HK-2 (cell line): ENCODE data around the gene DYRK2.

Experiments used
- DNase-seq: peaks from one replicate; pipeline ENCODE4 v3.0.0-alpha.2; 2018; ENCODE audit not compliant: unreplicated experiment

DYRK2 gene

GRCh38 chr12:67646775-67647174, 1.8 kb upstream of the DYRK2 start:
- no peak for DNase-seq

- DNase-seq = no peak
These were observed 1.3 kb upstream of the DYRK2 start for GRCh38 chr12:67647181-67647798.

GRCh38 chr12:67647799-67648520, 585 bp upstream of the DYRK2 start:
- DNase-seq = peak; percentile 83

GRCh38 chr12:67649261-67649569, 670 bp downstream of the DYRK2 start:
- peak; percentile 19 for DNase-seq

GRCh38 chr12:67649570-67650387, 1.2 kb downstream of the DYRK2 start:
- DNase-seq = peak; percentile 28

GRCh38 chr12:67650388-67651131, 2.0 kb downstream of the DYRK2 start:
- no peak for DNase-seq

GRCh38 chr12:67651132-67651695, 2.7 kb downstream of the DYRK2 start:
- no peak for DNase-seq

GRCh38 chr12:67655829-67656228, 7.3 kb downstream of the DYRK2 start:
- no peak for DNase-seq

GRCh38 chr12:67656251-67656650, 7.7 kb downstream of the DYRK2 start:
- no peak for DNase-seq

- no peak for DNase-seq
These were observed 9.9 kb downstream of the DYRK2 start for GRCh38 chr12:67658486-67658885.

GRCh38 chr12:67659292-67659691, 10.7 kb downstream of the DYRK2 start:
- no peak for DNase-seq

GRCh38 chr12:67661311-67662021, 12.9 kb downstream of the DYRK2 start:
- DNase-seq = no peak

GRCh38 chr12:67662910-67663538, 14.5 kb downstream of the DYRK2 start:
- DNase-seq = no peak

- no peak for DNase-seq
These were observed 15.6 kb downstream of the DYRK2 start for GRCh38 chr12:67664171-67664570.

- DNase-seq = no peak
These were observed 17.1 kb downstream of the DYRK2 start for GRCh38 chr12:67665679-67666078.

GRCh38 chr12:67666605-67667004, 18.1 kb downstream of the DYRK2 start:
- no peak for DNase-seq

- no peak for DNase-seq
These were observed 18.9 kb downstream of the DYRK2 start for GRCh38 chr12:67667276-67668073.

- no peak for DNase-seq
These were observed 20.8 kb downstream of the DYRK2 start for GRCh38 chr12:67669217-67669933.

GRCh38 chr12:67669934-67670631, 21.5 kb downstream of the DYRK2 start:
- DNase-seq = no peak
